ENCODE data around the gene DOC2B.

DNA sequence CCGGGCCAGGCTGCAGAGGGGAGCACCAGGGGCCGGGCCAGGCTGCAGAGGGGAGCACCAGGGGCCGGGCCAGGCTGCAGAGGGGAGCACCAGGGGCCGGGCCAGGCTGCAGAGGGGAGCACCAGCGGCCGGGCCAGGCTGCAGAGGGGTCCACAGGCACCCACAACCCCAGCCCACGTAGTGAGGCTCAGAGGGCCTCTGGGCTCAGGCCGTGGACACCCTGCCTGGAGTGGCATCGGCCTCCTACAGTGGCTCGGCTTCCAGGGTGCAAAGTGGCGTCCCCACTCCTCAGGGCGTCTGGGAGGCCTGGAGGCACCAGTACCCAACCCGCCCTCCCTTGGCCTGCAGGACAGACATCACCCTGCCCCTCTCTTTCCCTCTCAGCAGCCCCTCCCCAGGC is 9.6 kb downstream of the DOC2B start:
- TF ChIP-seq, protein P1, sequence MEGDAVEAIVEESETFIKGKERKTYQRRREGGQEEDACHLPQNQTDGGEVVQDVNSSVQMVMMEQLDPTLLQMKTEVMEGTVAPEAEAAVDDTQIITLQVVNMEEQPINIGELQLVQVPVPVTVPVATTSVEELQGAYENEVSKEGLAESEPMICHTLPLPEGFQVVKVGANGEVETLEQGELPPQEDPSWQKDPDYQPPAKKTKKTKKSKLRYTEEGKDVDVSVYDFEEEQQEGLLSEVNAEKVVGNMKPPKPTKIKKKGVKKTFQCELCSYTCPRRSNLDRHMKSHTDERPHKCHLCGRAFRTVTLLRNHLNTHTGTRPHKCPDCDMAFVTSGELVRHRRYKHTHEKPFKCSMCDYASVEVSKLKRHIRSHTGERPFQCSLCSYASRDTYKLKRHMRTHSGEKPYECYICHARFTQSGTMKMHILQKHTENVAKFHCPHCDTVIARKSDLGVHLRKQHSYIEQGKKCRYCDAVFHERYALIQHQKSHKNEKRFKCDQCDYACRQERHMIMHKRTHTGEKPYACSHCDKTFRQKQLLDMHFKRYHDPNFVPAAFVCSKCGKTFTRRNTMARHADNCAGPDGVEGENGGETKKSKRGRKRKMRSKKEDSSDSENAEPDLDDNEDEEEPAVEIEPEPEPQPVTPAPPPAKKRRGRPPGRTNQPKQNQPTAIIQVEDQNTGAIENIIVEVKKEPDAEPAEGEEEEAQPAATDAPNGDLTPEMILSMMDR (IDR thresholded peaks at IDR 0.05): no peak
- no peak for TF ChIP-seq POLR2A (IDR thresholded peaks at IDR 0.05)
